ENCODE results near the gene CMSS1.

GRCh38 chr3:99909714-99910495 lies 92.2 kb downstream of the CMSS1 start:
- TF ChIP-seq SP1 (IDR thresholded peaks at IDR 0.05) = no peak
- TF ChIP-seq CTCF (IDR thresholded peaks at IDR 0.05; ENCODE audit: low read depth, low read length, missing input control) = no peak
- TF ChIP-seq RXRA (IDR thresholded peaks at IDR 0.05) = no peak
- TF ChIP-seq FOXA2 (IDR thresholded peaks at IDR 0.05) = no peak
- TF ChIP-seq, protein P1, sequence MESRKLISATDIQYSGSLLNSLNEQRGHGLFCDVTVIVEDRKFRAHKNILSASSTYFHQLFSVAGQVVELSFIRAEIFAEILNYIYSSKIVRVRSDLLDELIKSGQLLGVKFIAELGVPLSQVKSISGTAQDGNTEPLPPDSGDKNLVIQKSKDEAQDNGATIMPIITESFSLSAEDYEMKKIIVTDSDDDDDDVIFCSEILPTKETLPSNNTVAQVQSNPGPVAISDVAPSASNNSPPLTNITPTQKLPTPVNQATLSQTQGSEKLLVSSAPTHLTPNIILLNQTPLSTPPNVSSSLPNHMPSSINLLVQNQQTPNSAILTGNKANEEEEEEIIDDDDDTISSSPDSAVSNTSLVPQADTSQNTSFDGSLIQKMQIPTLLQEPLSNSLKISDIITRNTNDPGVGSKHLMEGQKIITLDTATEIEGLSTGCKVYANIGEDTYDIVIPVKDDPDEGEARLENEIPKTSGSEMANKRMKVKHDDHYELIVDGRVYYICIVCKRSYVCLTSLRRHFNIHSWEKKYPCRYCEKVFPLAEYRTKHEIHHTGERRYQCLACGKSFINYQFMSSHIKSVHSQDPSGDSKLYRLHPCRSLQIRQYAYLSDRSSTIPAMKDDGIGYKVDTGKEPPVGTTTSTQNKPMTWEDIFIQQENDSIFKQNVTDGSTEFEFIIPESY (IDR thresholded peaks at IDR 0.05) = no peak
- TF ChIP-seq JUND (IDR thresholded peaks at IDR 0.05) = no peak
- no peak for TF ChIP-seq EGR1 (IDR thresholded peaks at IDR 0.05; ENCODE audit: low read depth in 2 of 2)
- no peak for TF ChIP-seq REST (IDR thresholded peaks at IDR 0.05)
- TF ChIP-seq, protein P2, sequence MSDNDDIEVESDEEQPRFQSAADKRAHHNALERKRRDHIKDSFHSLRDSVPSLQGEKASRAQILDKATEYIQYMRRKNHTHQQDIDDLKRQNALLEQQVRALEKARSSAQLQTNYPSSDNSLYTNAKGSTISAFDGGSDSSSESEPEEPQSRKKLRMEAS (IDR thresholded peaks at IDR 0.05) = no peak
- no peak for TF ChIP-seq YY1 (IDR thresholded peaks at IDR 0.05)
